Gastrocnemius medialis (tissue), 4 donors: ENCODE data around the gene KRT79.

ENCODE experiments used
- CTCF ChIP-seq, 5 experiments: fragments of 450-650 bp in 3 of 5; fragments of 200-600 bp in 2 of 5; sonication (generic) in 2 of 5; IDR thresholded peaks in 4 of 5; conservative IDR thresholded peaks in 1 of 5; 1 replicate in 4 of 5; 2 replicates in 1 of 5; pipeline ENCODE4 v1.5.1; 2016 to 2019; ENCODE audit warnings: antibody characterized with exemption in 5 of 5, mild to moderate bottlenecking in 3 of 5, moderate library complexity in 3 of 5
- POLR2A ChIP-seq, 2 donors: fragments of 450-650 bp; IDR thresholded peaks; one replicate each; pipeline ENCODE4 v1.6.1; 2017; ENCODE audit warnings: antibody characterized with exemption in 2 of 2, mild to moderate bottlenecking in 2 of 2, moderate library complexity in 2 of 2

DNA sequence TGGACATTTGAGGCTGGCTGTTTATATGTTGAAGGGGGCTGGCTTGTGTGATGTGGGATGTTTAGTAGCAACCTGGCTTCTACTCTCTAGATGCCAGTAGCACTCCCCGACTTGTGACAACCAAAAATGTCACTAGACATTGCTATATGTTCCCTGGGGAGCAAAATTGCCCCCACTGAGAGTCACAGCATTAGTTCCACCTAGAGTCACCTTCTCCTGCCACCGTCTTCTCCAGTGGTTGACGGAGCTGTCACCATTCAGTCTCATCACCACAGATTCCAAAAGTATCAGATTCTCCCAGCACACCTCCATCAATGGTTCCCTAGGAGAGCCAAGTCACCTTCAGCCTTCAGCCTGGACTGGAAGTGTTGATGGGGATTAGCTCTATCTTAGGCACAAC is 49.2 kb downstream of the KRT79 start:
- TF ChIP-seq CTCF (IDR thresholded peaks at IDR 0.05 in 4 of 5, conservative IDR thresholded peaks at IDR 0.05 in 1 of 5) (no peak), POLR2A (IDR thresholded peaks at IDR 0.05) (no peak)
